Type B pancreatic cell (in vitro differentiated cells): ENCODE measurements around the gene SPATC1L. TPM values are rescaled to one million over a fixed set of nuclear protein-coding genes. Genes with fewer than 3 reads are reported as not detected.

Experiments
- DNase-seq: peaks from one replicate; pipeline ENCODE4 v3.0.0; 2021; ENCODE audit warnings: mixed read lengths; ENCODE audit not compliant: unreplicated experiment; ENCODE audit errors: extremely low spot score
- H3K27ac Mint-ChIP-seq: 2 replicates; pipeline ENCODE4 v1.8.0; 2021; ENCODE audit warnings: mild to moderate bottlenecking, mixed read lengths
- H3K27me3 Mint-ChIP-seq: 2 replicates; pipeline ENCODE4 v1.8.0; 2021; ENCODE audit warnings: mixed read lengths
- H3K36me3 Mint-ChIP-seq: 2 replicates; pipeline ENCODE4 v1.8.0; 2021; ENCODE audit warnings: mixed read lengths
- H3K4me1 Mint-ChIP-seq: one replicate; pipeline ENCODE4 v1.8.0; 2021; ENCODE audit warnings: mixed read lengths; ENCODE audit not compliant: unreplicated experiment
- H3K4me3 Mint-ChIP-seq: 2 replicates; pipeline ENCODE4 v1.8.0; 2021; ENCODE audit warnings: mild to moderate bottlenecking, mixed read lengths
- H3K9me3 Mint-ChIP-seq: 2 replicates; pipeline ENCODE4 v1.8.0; 2021; ENCODE audit warnings: mixed read lengths
- total RNA-seq: library from RNA; stranded (reverse); gene quantifications from 2 replicates; pipeline ENCODE4 v1.2.1, GENCODE V29; 2021; ENCODE audit warnings: low replicate concordance
- TF ChIP-seq, protein P1 (sequence below): fragments of 200-600 bp; sonication (generic); conservative IDR thresholded peaks from 2 replicates; pipeline ENCODE4 v1.5.0; 2021; ENCODE audit warnings: antibody characterized with exemption, mild to moderate bottlenecking

SPATC1L gene
- total RNA-seq, 1 donor from 2014 or later = 24.7 TPM

DNA sequence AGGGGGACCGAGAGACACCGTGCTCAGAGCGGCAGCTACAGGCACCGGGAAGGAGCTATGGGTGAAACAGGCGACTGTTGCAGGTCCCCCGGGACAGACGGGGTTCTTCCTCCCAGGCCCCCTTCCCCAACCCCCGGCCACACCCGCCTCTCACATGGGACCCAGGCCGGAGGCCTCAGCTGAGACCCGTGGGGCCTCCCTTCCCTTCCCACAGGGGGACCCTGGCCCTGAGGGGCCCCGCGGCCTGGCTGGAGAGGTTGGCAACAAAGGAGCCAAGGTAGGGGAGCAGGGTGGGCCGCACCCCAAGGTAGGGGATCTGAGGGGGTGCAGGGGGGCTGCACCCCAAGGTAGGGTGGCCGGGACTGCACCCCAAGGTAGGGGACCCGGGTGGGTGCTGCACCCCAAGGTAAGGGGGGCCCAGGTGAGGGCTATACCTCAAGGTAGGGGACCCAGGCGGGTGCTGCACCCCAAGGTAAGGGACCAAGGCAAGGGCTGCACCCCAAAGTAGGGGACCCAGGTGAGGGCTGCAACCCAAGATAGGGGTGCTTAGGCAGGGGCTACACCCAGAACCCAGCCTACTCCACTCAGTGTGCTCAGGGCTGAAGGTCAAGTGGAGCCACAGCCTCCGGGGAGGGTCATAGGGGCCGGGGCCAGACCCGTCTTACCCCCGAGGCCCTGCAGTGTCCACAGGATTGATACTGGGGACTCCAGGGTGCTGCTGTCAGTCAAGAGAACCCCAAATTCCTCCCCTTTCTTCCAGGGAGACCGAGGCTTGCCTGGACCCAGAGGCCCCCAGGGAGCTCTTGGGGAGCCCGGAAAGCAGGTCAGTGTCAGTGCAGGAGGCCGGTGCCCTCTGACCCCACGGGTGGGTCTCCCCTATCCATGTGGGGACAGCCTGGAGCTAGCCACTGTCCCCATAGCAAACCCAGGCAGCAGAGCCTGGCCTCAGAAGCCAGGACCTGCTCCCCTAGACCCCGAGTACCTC is 63.7 kb downstream of the SPATC1L start:
- Mint-ChIP-seq H3K27ac (no peak overlapping the region), H3K36me3 (peaks cover 3% of the 10 kb centered on the region), H3K4me3 (no peak overlapping the region), H3K9me3 (no peaks in the 10 kb centered on the region), H3K4me1 (no peaks in the 10 kb centered on the region), H3K27me3 (no peaks in the 10 kb centered on the region)
- TF ChIP-seq, protein P1, sequence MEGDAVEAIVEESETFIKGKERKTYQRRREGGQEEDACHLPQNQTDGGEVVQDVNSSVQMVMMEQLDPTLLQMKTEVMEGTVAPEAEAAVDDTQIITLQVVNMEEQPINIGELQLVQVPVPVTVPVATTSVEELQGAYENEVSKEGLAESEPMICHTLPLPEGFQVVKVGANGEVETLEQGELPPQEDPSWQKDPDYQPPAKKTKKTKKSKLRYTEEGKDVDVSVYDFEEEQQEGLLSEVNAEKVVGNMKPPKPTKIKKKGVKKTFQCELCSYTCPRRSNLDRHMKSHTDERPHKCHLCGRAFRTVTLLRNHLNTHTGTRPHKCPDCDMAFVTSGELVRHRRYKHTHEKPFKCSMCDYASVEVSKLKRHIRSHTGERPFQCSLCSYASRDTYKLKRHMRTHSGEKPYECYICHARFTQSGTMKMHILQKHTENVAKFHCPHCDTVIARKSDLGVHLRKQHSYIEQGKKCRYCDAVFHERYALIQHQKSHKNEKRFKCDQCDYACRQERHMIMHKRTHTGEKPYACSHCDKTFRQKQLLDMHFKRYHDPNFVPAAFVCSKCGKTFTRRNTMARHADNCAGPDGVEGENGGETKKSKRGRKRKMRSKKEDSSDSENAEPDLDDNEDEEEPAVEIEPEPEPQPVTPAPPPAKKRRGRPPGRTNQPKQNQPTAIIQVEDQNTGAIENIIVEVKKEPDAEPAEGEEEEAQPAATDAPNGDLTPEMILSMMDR = no peak
- peak; percentile 61 for DNase-seq

DNA sequence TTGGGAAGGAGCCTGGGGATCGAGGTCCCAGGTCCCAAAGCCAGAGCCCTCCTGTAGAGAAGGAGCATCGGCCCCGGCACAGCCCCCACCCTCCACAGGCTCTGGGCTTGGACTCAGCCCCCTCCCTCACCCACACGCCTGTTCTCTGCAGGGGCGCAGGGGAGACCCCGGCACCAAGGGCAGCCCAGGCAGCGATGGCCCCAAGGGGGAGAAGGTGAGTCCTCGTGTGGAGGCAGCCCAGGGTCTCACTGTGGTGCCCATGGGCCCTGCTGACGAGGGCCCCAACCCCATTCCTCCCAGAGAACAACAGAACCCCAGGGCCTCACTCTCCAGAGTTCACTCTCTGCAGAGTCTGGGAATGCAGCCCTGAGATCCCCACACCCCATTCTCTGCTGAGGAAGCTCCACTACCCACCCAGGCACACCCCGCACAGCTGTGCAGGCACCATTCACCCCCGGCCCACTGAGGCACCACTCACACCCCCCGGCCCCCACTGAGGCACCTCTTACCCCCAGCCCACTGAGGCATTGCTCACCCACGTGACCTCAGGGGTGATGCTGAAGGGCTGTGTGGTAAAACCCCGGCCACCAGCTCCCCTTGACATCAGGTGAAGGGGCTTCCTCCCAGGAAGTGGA is 64.5 kb downstream of the SPATC1L start:
- no peaks in the 10 kb centered on the region for H3K27me3 Mint-ChIP-seq
- DNase-seq = peak; percentile 67
- no peak overlapping the region for H3K4me3 Mint-ChIP-seq
- no peaks in the 10 kb centered on the region for H3K4me1 Mint-ChIP-seq
- no peak overlapping the region for H3K27ac Mint-ChIP-seq
- no peaks in the 10 kb centered on the region for H3K9me3 Mint-ChIP-seq
- TF ChIP-seq, protein P1 = no peak
- peaks cover 3% of the 10 kb centered on the region for H3K36me3 Mint-ChIP-seq

DNA sequence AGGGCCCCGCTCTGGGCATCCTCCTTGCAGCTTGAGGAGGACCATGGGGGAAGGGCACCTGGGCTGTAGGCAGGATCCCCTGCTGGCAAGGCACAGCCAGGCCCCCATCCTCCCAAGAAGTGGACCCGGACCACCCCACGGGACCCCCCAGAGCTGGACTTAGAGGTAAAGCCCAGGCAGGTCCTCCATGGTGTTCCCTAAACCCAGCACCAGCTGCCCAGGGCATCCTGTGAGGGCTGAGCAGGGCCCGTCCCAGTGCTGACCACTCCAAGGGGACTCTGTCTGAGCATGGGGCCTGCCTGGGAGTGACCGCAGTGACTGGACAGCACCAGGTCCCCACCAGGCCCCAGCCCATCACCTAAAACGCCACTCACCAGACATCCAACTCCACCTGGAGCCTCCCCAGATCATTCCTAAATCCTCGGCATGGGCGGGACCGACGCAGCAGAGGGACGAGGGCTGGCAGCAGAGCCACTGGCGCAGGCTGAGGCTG is 65.1 kb downstream of the SPATC1L start:
- peak; percentile 65 for DNase-seq
- H3K4me3 Mint-ChIP-seq = no peak overlapping the region
- H3K27me3 Mint-ChIP-seq = no peaks in the 10 kb centered on the region
- no peaks in the 10 kb centered on the region for H3K9me3 Mint-ChIP-seq
- TF ChIP-seq, protein P1 = no peak
- peaks cover 3% of the 10 kb centered on the region for H3K36me3 Mint-ChIP-seq
- H3K27ac Mint-ChIP-seq = no peak overlapping the region
- no peaks in the 10 kb centered on the region for H3K4me1 Mint-ChIP-seq

DNA sequence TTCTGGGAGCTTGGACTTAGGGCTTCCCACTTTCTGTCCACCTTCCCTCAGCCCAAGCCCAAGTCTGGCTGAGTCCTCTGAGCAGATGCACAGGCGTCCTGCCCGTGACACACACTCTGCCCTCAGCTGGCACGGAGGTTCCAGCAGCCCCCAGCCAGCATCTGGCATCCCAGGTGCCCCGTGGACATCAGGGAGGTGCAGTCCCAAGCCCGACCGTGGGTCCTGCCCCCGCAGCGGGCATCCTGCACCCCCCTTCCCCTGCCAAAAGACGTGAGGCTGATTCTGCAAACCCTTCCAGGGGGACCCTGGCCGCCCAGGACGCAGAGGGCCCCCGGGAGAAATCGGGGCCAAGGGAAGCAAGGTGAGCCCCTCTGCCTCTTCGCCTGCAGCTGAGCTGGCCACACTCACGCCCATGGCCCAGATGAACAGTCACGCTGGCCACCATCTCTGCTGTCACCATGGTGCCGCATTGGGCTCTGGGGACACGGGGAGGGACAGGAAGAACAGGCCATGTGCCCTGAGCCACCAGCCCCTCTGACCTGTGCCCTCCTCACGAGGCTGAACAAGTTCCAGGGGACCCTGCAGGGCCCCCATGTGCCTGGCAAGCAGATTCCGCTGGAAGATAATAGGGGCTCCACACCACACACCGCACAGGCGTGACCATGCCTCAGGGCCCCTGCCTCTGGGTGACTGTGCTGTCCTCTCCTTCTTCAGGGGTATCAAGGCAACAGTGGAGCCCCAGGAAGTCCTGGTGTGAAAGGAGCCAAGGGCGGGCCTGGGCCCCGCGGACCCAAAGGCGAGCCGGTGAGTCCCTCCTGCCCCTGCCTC is 65.7 kb downstream of the SPATC1L start:
- peak; percentile 65 for DNase-seq
- Mint-ChIP-seq H3K9me3 (no peaks in the 10 kb centered on the region), H3K4me1 (no peaks in the 10 kb centered on the region), H3K36me3 (peaks cover 6% of the 10 kb centered on the region), H3K27ac (no peak overlapping the region), H3K27me3 (no peaks in the 10 kb centered on the region), H3K4me3 (no peak overlapping the region)
- TF ChIP-seq, protein P1 = no peak

DNA sequence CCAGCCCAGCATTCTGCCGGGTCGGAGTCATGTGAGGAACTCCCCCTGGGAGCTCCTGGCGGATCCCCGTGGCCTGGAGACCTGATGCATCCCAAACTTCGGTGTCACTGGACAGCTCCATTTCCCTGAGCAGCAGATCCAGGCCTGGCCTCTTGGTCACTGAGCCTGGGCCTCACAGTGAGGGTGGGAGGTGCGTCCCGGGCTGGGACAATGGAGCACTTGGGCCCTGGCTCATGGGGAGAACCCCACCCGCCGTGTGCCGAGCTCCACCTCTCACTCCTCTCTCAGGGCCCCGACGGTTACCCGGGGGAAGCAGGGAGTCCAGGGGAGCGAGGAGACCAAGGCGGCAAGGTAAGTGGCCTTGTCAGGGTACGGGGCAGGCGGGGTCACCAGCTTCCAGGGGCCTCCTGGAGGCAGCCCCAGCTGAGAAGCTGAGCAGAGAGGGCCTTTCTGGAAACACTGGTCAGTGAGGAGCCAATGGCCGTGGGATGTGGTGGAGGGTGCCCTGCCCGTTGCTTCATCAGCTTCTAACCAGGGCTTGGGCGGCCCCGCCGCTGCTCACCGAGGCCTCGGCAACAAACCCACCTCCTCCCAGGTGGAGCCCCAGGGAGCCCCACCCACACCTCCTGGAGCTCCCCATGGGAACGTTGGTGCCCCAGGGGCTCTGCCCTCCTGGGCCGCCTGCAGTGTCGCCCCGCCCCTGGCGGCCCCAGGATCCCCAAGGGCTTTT is 66.5 kb downstream of the SPATC1L start:
- TF ChIP-seq, protein P1 = no peak
- Mint-ChIP-seq H3K9me3 (no peaks in the 10 kb centered on the region), H3K36me3 (peaks cover 6% of the 10 kb centered on the region), H3K4me3 (no peak overlapping the region), H3K27ac (no peak overlapping the region), H3K27me3 (no peaks in the 10 kb centered on the region), H3K4me1 (no peaks in the 10 kb centered on the region)
- DNase-seq = no peak
